OCI-M2 (cell line): ENCODE measurements around the gene PFKFB2.
A peak's percentile ranks its signal among the peaks of the same experiment; 100 is the strongest.
"Not testable (repeated sequence)": the region's sequence is repeated elsewhere in the genome, so short reads cannot be mapped to it uniquely, and the experiment has no call there.

Source experiments
- DNase-seq: peaks from one replicate; lab custom pipeline; 2025; ENCODE audit not compliant: unreplicated experiment; lab: John Stamatoyannopoulos, UW

PFKFB2 gene

GRCh38 chr1:207036865-207037264 is 16.2 kb upstream of the PFKFB2 start:
- DNase-seq, result no peak

GRCh38 chr1:207039380-207040180 is 13.5 kb upstream of the PFKFB2 start:
- no peak for DNase-seq

- DNase-seq, result no peak
Measured at GRCh38 chr1:207040181-207040533, 12.9 kb upstream of the PFKFB2 start.

- not testable (repeated sequence) for DNase-seq
Measured at GRCh38 chr1:207041397-207041796, 11.7 kb upstream of the PFKFB2 start.

- no peak for DNase-seq
Measured at GRCh38 chr1:207045453-207045852, 7.6 kb upstream of the PFKFB2 start.

- no peak for DNase-seq
Measured at GRCh38 chr1:207047505-207047904, 5.6 kb upstream of the PFKFB2 start.

GRCh38 chr1:207048041-207048440 is 5.0 kb upstream of the PFKFB2 start:
- no peak for DNase-seq

GRCh38 chr1:207049054-207049453 is 4.0 kb upstream of the PFKFB2 start:
- no peak for DNase-seq

- no peak for DNase-seq
Measured at GRCh38 chr1:207049514-207049913, 3.6 kb upstream of the PFKFB2 start.

GRCh38 chr1:207049974-207050391 is 3.1 kb upstream of the PFKFB2 start:
- no peak for DNase-seq

GRCh38 chr1:207050480-207051190 is 2.4 kb upstream of the PFKFB2 start:
- DNase-seq, result peak; percentile 75

- no peak for DNase-seq
Measured at GRCh38 chr1:207051191-207051943, 1.7 kb upstream of the PFKFB2 start, which contains the start of gene YOD1. Gene YOD1 (minus strand): TSS chr1:207051208. CDS start chr1:207051030, 178 bp downstream.

GRCh38 chr1:207054491-207054890 is 1.4 kb downstream of the PFKFB2 start:
- no peak for DNase-seq

GRCh38 chr1:207055386-207056001 is 2.4 kb downstream of the PFKFB2 start:
- DNase-seq, result no peak

GRCh38 chr1:207056673-207057072 is 3.6 kb downstream of the PFKFB2 start:
- DNase-seq, result no peak

- DNase-seq, result no peak
Measured at GRCh38 chr1:207058252-207058651, 5.2 kb downstream of the PFKFB2 start.

- DNase-seq, result no peak
Measured at GRCh38 chr1:207058878-207059867, 6.1 kb downstream of the PFKFB2 start.

GRCh38 chr1:207059881-207060280 is 6.8 kb downstream of the PFKFB2 start:
- DNase-seq, result no peak

GRCh38 chr1:207060596-207060995 is 7.5 kb downstream of the PFKFB2 start:
- no peak for DNase-seq

- no peak for DNase-seq
Measured at GRCh38 chr1:207062058-207062457, 9.0 kb downstream of the PFKFB2 start.
